GM19238 (cell line): ENCODE results near the gene CDH23.

ENCODE experiments used
- DNase-seq: peaks from one replicate; pipeline ENCODE4 v3.0.0; 2011; ENCODE audit warnings: low spot score; ENCODE audit not compliant: insufficient read length

The CDH23 gene

DNA sequence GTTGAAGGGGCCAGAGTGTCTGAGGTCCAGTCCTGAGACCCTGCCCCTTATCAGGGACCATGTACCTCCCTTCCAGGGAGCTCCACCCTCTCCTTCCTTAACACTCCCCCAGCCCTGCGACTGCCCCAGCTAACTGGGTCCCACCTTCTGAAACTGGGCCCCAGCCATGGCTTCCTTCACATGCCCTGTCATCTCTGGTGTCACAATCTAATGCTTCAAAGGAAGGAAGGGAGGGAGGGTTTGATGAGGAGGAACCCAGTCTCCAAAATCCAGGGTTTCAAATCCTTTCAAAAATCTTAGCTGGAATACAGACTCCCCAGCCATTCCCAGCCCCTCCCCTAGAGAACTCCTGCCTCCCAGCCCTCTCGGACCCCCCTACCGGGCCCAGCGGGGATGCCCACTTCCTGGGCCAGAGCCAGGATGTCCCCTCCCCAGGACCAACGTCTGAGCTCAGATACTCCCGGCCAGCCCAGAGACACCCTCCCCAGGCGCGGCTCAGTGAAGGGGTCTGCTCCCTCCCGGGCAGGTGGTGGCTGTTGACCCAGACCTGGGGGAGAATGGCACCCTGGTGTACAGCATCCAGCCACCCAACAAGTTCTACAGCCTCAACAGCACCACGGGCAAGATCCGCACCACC is 304.9 kb downstream of the CDH23 start:
- DNase-seq: no peak

DNA sequence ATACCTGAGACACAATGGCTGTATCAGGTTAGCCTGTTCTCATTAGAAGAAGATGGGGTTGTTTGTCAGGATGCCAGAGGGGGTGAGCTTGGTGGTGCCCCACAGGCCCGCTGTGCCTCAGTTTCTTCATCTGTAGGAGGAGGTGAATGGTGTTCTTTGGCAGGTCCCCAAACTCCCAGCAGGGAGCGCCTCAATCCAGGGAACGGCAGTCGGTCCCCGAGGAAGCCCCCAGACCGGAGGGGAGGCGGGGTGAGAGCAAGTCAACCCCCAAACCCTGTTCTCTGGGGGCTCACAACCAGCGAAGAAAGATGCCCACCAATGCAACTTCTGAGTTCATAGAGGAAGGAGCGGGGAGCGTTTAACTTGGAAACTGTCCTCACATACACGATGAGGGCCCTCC is 306.9 kb downstream of the CDH23 start:
- no peak for DNase-seq

GRCh38 chr10:71704816-71705215 is 308.1 kb downstream of the CDH23 start:
- no peak for DNase-seq

DNA sequence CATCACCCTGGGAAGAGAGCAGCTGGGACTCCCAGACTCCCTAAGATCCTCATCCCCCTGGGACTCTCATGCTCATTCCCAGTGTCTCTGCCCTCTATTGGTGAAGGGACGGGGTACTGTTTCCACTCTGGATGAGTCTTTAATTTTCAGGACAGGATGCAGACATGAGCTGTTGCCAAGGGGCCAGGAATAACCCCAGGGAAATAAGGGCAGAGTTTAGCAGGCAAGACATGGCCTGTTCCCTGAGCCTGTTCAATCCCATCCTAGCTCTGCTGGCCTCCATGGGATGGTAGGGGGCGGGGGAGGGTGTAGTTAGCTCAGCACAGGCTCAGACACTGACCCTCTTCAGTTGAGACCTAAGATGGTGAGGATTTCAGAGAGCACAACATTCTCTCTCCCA is 308.9 kb downstream of the CDH23 start:
- DNase-seq: no peak

- DNase-seq: no peak
Measured at GRCh38 chr10:71706216-71707121, 309.7 kb downstream of the CDH23 start.

DNA sequence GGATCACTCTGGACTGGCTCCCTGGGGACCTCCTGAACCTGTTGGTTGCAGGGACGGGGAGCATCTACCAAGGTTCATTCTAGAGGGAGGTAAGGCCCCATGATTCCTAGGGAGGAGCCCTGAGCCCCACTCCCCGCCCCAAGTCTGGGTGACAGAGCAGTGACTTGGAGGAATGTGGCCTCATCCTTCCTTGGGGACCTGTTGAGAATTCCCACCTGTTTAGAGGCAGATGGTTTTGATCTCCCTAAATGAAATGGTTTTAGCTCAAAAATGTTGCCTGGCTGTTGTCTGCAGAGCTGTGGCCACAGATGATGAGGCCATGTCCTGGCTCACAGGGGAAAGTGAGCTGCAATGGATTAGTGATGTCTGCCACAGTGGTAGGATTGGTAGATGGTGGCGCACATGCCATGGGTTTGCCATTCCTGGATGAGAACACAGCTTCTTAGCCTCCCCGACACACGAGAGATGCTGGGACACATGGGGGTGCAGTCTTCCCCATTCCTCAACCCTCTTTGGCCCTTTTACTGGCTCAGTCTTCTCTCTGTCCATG is 310.6 kb downstream of the CDH23 start:
- DNase-seq: no peak

- DNase-seq: peak; percentile 65
Measured at GRCh38 chr10:71708301-71708703, 311.6 kb downstream of the CDH23 start.

DNA sequence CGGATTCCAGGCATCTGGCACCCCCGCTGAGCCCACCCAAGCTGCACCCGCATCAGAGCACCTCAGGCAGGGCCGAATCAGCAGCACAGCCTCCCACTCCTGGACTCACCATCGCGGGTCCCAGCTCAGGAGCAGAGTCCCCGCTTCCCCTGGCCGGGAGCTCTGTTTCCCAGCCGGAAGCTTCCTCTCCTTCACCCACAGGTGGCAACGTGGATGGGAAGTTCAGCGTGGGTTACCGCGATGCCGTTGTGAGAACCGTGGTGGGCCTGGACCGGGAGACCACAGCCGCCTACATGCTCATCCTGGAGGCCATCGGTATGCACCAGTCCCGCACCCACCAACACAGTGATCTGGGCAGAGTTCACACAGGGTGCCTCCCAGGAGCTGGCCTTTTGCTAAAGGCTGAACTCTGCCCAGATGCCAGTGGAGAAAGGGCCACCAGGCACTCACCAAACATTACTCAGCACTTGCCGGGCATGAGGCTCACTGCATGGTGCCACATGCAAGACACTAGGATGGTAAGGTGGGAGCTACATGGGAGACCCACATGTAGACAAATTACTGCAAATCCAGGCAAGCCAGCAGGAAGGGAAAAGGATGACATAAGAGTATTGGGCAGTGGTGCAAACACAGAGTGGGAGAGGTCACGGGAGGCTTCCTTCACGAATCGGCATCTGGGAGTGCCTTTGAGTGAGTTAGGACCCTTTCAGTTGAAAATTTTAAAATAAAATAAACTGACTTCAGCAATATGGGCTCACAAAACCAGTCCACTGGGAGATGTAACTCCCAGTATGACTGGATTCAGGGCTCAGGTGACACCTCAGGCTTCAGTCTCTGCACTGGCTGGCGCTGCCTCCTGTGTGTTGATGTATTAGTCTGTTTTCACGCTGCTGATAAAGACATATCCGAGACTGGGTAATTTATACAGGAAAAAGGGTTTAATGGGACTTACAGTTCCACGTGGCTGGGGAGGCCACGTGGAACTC is 312.5 kb downstream of the CDH23 start:
- no peak for DNase-seq

DNA sequence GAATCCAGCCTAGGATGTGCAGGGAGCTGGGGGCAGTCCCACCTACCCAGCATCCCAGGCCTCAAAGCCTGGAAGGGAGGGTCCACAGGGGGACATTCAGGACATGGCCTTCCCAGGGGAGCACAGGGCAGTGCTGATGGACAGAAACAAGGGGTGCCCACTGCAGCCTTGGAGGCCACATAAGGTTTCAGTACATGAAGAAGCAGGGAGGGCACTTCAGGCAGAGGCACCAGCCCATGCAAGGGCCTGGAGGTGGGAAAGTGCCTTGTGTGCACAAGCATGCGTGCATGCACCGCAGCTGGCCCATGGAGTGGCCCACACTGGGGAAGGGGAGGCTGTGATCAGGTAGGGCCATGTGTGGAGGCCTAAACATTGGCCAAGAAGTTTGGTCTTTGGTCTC is 313.8 kb downstream of the CDH23 start:
- DNase-seq: no peak

- DNase-seq: no peak
Measured at GRCh38 chr10:71711052-71711623, 314.4 kb downstream of the CDH23 start.

GRCh38 chr10:71712170-71712569 is 315.4 kb downstream of the CDH23 start:
- DNase-seq: no peak

DNA sequence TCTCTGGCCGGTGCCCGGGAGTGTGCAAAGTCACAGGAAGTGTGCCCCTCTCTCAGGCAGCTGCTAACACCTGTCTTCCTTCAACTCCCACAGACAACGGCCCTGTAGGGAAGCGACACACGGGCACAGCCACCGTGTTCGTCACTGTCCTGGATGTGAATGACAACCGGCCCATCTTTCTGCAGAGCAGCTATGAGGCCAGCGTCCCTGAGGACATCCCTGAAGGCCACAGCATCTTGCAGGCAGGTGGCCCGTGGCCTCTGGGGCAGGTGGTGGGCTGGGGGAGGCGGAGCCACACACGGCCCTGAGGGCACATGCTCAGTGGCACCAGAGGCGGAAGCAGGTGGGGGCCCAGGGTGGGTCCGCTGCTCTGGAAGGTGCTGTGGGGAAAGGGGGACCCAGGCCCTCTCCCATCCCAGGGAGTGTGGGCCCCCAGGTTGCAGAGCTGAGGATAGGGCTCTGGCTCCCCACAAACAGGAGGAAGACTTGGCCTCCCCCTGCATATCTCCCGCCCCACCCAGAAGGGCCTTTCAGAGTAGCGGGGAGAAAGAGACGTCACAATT is 315.9 kb downstream of the CDH23 start:
- DNase-seq: no peak

DNA sequence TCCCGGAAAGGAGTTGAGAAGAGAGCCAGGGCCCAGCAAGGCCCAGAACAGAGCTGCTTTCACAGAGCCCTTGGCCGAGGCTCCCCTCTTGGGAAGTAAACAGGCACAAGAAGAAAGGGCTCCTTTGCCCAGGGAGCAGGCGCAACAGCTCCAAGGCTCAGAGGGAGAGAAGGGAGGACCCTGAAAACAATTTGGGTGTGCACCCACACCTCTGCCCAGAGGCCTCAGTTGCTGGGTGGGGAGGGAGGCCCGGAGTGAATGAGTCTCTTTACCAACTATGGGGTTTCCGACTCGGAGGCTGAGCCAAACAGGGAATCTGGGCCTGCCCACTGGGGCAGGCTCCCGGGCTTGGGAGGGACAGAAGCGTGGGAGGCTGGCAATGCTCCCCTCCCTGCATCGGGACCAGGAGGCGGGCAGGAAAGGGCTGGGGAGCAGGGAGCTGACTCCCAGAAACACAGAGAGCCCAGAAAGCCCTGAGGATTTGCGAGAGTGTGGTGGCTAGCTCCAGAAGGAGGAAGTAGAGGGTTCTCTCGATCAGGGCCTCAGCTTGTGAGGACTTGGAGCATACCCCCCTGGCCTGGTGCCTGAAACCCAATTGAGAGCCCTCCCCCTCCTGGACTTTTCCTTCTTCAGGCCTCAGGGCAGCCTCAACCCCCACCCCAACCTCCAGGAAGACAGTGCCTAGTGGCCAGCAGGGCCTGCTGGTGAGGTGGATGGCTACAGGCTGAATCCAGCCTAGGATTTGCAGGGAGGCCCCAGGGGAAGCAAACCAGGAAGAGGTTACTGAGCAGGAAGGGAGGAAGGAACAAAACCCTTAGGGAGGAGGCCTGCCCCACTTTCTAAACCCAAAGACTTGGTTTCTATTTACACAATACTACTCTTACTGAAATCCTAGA is 316.7 kb downstream of the CDH23 start:
- DNase-seq: no peak

- DNase-seq: no peak
Measured at GRCh38 chr10:71714031-71714410, 317.3 kb downstream of the CDH23 start.

DNA sequence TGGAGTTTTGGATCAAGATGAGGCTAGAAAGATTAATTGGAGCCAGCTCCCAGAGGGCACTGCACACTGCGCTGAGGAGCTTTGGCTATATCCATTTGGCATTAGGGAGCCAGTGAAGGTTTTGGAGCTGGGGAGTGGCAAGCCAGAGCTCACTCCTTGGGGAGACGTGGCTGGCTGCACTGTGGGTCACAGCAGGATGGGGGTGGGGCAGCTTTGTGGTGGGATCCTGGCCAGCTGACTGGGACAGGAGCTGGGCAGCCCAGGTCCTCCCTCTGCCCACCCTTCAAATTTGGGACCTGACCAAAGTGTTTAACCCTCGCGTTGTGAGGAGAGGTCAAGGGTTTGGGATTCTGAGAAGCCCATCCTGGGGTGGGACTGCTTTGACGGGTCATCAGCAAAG is 317.9 kb downstream of the CDH23 start:
- no peak for DNase-seq

DNA sequence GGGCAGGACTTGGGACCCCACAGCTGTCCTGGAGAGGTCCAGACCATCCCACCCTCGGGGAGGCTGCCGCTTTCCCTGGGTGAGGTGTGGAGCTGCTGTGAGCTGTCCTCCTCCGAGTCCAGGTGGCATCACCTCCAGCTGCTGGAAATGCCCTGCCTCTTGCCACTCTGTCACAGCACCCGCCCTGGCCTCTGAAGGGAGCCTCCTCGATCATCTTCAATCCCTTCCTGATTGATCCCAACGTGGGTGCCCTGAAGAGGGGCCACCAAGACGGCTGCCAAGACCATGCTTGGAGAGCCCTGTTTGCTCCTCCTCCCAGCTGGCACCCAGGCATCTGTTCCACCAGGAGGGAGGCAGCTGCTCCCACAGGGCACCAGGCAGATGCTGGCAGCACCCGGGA is 318.3 kb downstream of the CDH23 start:
- DNase-seq: no peak

DNA sequence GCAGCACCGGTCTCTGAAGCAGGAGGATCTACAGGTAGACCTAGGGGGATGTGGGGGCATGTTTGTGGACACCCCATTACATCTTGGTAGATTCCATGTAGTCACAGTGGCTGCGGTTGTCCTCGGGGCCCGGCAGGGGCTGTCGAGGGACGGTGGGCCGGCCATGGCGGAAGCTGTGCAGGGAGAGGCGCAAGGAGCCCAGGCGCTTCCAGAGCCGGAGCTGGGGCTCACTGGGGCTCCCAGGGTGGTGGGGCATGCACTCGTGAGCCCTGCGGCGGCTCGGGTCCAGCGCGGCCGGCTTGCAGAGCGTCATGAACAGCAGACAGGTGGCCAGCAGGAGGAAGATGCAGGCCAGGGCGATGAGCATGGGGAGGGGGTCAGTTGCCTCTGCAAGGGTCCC is 319.1 kb downstream of the CDH23 start:
- no peak for DNase-seq

DNA sequence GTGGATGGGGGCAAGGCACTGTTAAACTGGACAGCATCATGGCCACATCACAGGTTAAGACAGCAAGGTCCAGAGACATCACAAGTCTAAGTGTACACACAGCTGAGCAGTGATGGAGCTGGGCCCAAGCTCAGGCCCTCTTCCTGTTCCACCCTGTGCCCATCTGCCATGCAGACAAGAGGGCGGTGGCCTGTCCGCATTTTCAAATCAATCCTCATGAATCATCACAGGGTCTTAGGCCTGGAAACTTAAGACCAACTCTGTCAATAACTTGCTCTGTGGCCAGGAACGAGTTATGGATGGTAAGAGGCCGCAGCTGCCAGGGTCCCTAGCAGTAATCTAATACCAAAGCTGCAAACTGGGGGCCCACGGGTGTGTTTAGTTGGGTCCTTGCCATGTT is 319.7 kb downstream of the CDH23 start:
- DNase-seq: no peak

DNA sequence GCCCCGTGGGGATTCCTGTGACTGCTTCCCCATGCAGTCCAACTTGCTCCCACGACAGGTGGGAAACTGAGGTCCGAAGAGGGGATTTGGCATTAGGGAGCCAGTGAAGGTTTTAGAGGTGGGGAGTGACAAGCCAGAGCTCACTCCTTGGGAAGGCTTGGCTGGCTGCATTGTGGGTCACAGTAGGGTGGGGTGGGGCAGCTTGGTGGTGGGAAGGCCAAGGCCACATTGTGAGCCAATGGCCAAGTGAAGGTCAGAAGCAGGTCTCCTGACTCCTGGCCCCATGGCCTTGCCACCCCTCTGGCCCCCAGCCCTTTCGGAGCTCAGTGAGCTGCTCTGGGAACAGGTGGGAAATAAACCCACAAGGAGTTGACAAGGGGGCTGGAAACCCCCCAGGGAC is 320.3 kb downstream of the CDH23 start:
- no peak for DNase-seq

GRCh38 chr10:71717551-71717951 is 320.8 kb downstream of the CDH23 start:
- no peak for DNase-seq
